GM12878 (cell line): ENCODE measurements around the gene TFF2. TPM values are rescaled to one million over a fixed set of nuclear protein-coding genes. Genes with fewer than 3 reads are reported as not detected.

Experiments used
- ATAC-seq: fragments of 200-7000 bp; cut with Tn5 transposase; 3 replicates; pipeline ENCODE4 v1.9.1; 2020; ENCODE audit warnings: mild to moderate bottlenecking, moderate library complexity
- BruUV-seq: library from RNA; stranded (reverse); fragments of 400-500 nt; replicated peaks from 2 replicates; lab custom pipeline; 2021; lab: Mats Ljungman, UMichigan
- CTCF ChIA-PET: fragments of 300-600 bp; sonication (Branson Sonifier 250); formaldehyde crosslinking; extraction: SDS; loops from one replicate; lab custom pipeline; 2021; ENCODE audit warnings: inconsistent platforms; lab: Yijun Ruan, JAX
- POLR2A ChIA-PET: fragments of 350-600 bp; formaldehyde crosslinking; extraction: SDS; loops from one replicate; lab custom pipeline; 2021; ENCODE audit warnings: inconsistent platforms; lab: Charles Lee
- RAD21 ChIA-PET: fragments of 300-600 bp; sonication (Branson Sonifier 250); formaldehyde crosslinking; loops from one replicate; lab custom pipeline; 2023; ENCODE audit warnings: antibody characterized with exemption; ENCODE audit not compliant: unreplicated experiment; lab: Charles Lee
- SMC1A ChIA-PET: fragments of 300-600 bp; sonication (Branson Sonifier 250); formaldehyde crosslinking; loops from one replicate; lab custom pipeline; 2023; ENCODE audit not compliant: unreplicated experiment, uncharacterized antibody; lab: Charles Lee
- DNase-seq: peaks from one replicate; pipeline ENCODE4 v3.0.0-alpha.2; 2011; ENCODE audit warnings: low read depth, low spot score
- FAIRE-seq: peaks from 3 replicates; lab custom pipeline; 2011; peaks lifted over from hg19 to GRCh38; lab: Jason Lieb, UNC
- H2AFZ ChIP-seq: 2 replicates; pipeline ENCODE4 v1.6.0; 2011; ENCODE audit warnings: low read depth, low read length, control low read depth; ENCODE audit not compliant: control insufficient read depth
- H3K27ac ChIP-seq: 2 replicates; pipeline ENCODE4 v1.5.1; 2011; ENCODE audit warnings: control low read depth; ENCODE audit not compliant: control insufficient read depth, insufficient read depth
- H3K27me3 ChIP-seq, 2 experiments: replicated peaks in 1 of 2; 2 replicates each; pipeline versions ENCODE4 v1.6.0 to v1.6.1; 2011; ENCODE audit warnings: low read length in 1 of 2; ENCODE audit not compliant: control insufficient read depth in 2 of 2, insufficient read depth in 2 of 2
- H3K36me3 ChIP-seq, 2 experiments: 2 replicates each; pipeline ENCODE4 v1.5.1; 2011; ENCODE audit warnings: low read length in 1 of 2; ENCODE audit not compliant: control insufficient read depth in 2 of 2, insufficient read depth in 2 of 2
- H3K4me1 ChIP-seq: 2 replicates; pipeline ENCODE4 v1.6.1; 2011; ENCODE audit warnings: mild to moderate bottlenecking, low read length, moderate library complexity, mixed read lengths; ENCODE audit not compliant: control insufficient read depth, insufficient read depth
- H3K4me2 ChIP-seq: 2 replicates; pipeline ENCODE4 v1.6.0; 2011; ENCODE audit warnings: control low read depth; ENCODE audit not compliant: control insufficient read depth, insufficient read depth
- H3K4me3 ChIP-seq: fragments of 200-600 bp; sonication (generic); 2 replicates; pipeline ENCODE4 v1.5.1; 2016
- H3K79me2 ChIP-seq: 2 replicates; pipeline ENCODE4 v1.6.0; 2011; ENCODE audit warnings: low read length; ENCODE audit not compliant: control insufficient read depth, insufficient read depth
- H3K9ac ChIP-seq: 2 replicates; pipeline ENCODE4 v1.8.0; 2011; ENCODE audit warnings: low read length, control low read depth, mixed read lengths; ENCODE audit not compliant: control insufficient read depth, insufficient read depth
- H3K9me3 ChIP-seq: replicated peaks from 3 replicates; pipeline ENCODE4 v1.5.1; 2011; ENCODE audit warnings: mild to moderate bottlenecking, low read length; ENCODE audit not compliant: control insufficient read depth, insufficient read depth
- H4K20me1 ChIP-seq: 2 replicates; pipeline ENCODE4 v1.6.0; 2011; ENCODE audit not compliant: control insufficient read depth, insufficient read depth
- ATF2 ChIP-seq: IDR thresholded peaks from 2 replicates; pipeline ENCODE4 v1.6.1; 2012; ENCODE audit warnings: low read length, inconsistent platforms
- EED ChIP-seq: sonication (generic); IDR thresholded peaks from 2 replicates; pipeline ENCODE4 v1.6.1; 2016; ENCODE audit warnings: antibody characterized with exemption, low read depth
- IRF4 ChIP-seq: IDR thresholded peaks from 2 replicates; pipeline ENCODE4 v1.6.1; 2011; ENCODE audit warnings: low read depth, low read length
- MLLT1 ChIP-seq: fragments of 450-650 bp; IDR thresholded peaks from 2 replicates; pipeline ENCODE4 v1.6.1; 2016; ENCODE audit warnings: mild to moderate bottlenecking
- NFIC ChIP-seq: IDR thresholded peaks from 2 replicates; pipeline ENCODE4 v1.6.1; 2012; ENCODE audit warnings: low read depth, mild to moderate bottlenecking, inconsistent platforms, low read length, moderate library complexity
- NR2C1 ChIP-seq: fragments of 450-650 bp; IDR thresholded peaks from 2 replicates; pipeline ENCODE4 v1.6.1; 2017; ENCODE audit warnings: antibody characterized with exemption, mild to moderate bottlenecking, moderate library complexity
- POLR2A ChIP-seq: IDR thresholded peaks from 2 replicates; pipeline ENCODE4 v1.6.1; 2011; ENCODE audit warnings: low read depth, mild to moderate bottlenecking, low read length
- RFX5 ChIP-seq: IDR thresholded peaks from 2 replicates; pipeline ENCODE4 v1.6.1; 2011; ENCODE audit warnings: low read depth, low read length, improper control_type of control experiment
- WGBS: methylation state at CpG from one replicate; pipeline ENCODE4 v1.1.6; 2016; ENCODE audit warnings: low lambda C conversion rate; ENCODE audit not compliant: insufficient replicate concordance, insufficient coverage; ENCODE audit errors: missing lambda C conversion rate; 5-methylcytosine and 5-hydroxymethylcytosine counted together
- in situ Hi-C: fragments of 300-500 bp; cut with MboI; formaldehyde crosslinking; loops from 9 replicates; pipeline ENCODE4 v1.14.3; 2018; ENCODE audit warnings: mixed read lengths
- intact Hi-C: fragments of 100-400 bp; cut with micrococcal nuclease; formaldehyde crosslinking; loops from one replicate; pipeline ENCODE4 v1.14.2; 2022; ENCODE audit not compliant: unreplicated experiment
- polyA plus RNA-seq, 11 experiments: library from polyadenylated mRNA; depleted of rRNA in 4 of 11; unstranded in 6 of 11; stranded (reverse) in 5 of 11; fragments of >200 nt; fragmentation: Nextera tagmentation in 4 of 11; fragmentation: Illumina TruSeq in 1 of 11; extraction: Ambion mirVana in 4 of 11; extraction: Trizol in 1 of 11; gene quantifications; 1 replicate in 1 of 11; 2 replicates in 10 of 11; pipeline versions ENCODE4 v1.2.1 to v1.2.3, GENCODE V29; 2011 to 2016; ENCODE audit warnings: inconsistent platforms in 2 of 11, missing spikeins in 2 of 11, low read depth in 1 of 11
- total RNA-seq, 4 experiments: library from RNA; depleted of rRNA in 3 of 4; stranded (reverse); fragments of >200 nt in 3 of 4; fragmentation: Illumina TruSeq in 1 of 4; extraction: Trizol in 1 of 4; gene quantifications; 2 replicates each; pipeline versions ENCODE4 v1.2.1 to v1.2.3, GENCODE V29; 2013 to 2021
- TF ChIP-seq, protein P1 (sequence below): IDR thresholded peaks from 2 replicates; pipeline ENCODE4 v1.6.1; 2012; ENCODE audit warnings: improper control_type of control experiment, low read depth, low read length; ENCODE audit not compliant: insufficient replicate concordance
- TF ChIP-seq, protein P2 (sequence below): fragments of 450-650 bp; formaldehyde crosslinking; IDR thresholded peaks from 2 replicates; pipeline ENCODE4 v1.5.0; 2022; ENCODE audit warnings: mild to moderate bottlenecking, missing genetic modification characterization

Gene TFF2
- total and polyA plus RNA-seq, 10 of the 15 experiments (the other 5 are each of a cell fraction or from before 2014, with no cell fraction given), result 0.56 TPM; not detected in 9

- RAD21 ChIA-PET, result interaction anchor here (1.5 to 1.6 kb wide), 2 partner anchors 32 to 34 kb away, joined by 3 to 5 read pairs; no protein-coding TSS in a partner anchor
- ATAC-seq, result peak; percentile 48
- Histone ChIP-seq H3K4me1 (peaks cover 63% of the 10 kb centered on the region), H3K4me3 (peak overlapping the region; percentile 26; the same call in 1 of the 2 replicates), H3K27ac (peak overlapping the region; percentile 10; the same call in 1 of the 2 replicates), H3K4me2 (peak overlapping the region; percentile 53; the same call in 1 of the 2 replicates), H3K9ac (0 out of 2 replicates have a peak overlapping the region, but pooled peaks have one; percentile 24), H4K20me1 (no peaks in the 10 kb centered on the region), H3K79me2 (peaks cover 9% of the 10 kb centered on the region), H3K36me3 (no peaks in the 10 kb centered on the region), H3K9me3 (no peaks in the 10 kb centered on the region), H2AFZ (no peak overlapping the region; the same call in 1 of the 2 replicates), H3K27me3 (no peaks in the 10 kb centered on the region)
- WGBS, result 78% methylated on average over 20 of the region's 20 CpGs
- SMC1A ChIA-PET, result interaction anchor here (1.1 to 1.3 kb wide), 3 partner anchors 23 to 79 kb away, joined by 3 to 9 read pairs (median 3); no protein-coding TSS in a partner anchor
- CTCF ChIA-PET, result interaction anchor here (1.0 to 1.3 kb wide), 2 partner anchors 11 to 34 kb away, joined by 4 to 8 read pairs; no protein-coding TSS in a partner anchor
- no TSS peak for BruUV-seq
- no peak for DNase-seq
- POLR2A ChIA-PET, result interaction anchor here (1.4 kb wide), 1 partner anchor 32 kb away, joined by 4 read pairs; no protein-coding TSS in a partner anchor
- no peak for FAIRE-seq
- intact Hi-C loops, result no loop called here
- in situ Hi-C loops, result no loop called here
- TF ChIP-seq, protein P1, sequence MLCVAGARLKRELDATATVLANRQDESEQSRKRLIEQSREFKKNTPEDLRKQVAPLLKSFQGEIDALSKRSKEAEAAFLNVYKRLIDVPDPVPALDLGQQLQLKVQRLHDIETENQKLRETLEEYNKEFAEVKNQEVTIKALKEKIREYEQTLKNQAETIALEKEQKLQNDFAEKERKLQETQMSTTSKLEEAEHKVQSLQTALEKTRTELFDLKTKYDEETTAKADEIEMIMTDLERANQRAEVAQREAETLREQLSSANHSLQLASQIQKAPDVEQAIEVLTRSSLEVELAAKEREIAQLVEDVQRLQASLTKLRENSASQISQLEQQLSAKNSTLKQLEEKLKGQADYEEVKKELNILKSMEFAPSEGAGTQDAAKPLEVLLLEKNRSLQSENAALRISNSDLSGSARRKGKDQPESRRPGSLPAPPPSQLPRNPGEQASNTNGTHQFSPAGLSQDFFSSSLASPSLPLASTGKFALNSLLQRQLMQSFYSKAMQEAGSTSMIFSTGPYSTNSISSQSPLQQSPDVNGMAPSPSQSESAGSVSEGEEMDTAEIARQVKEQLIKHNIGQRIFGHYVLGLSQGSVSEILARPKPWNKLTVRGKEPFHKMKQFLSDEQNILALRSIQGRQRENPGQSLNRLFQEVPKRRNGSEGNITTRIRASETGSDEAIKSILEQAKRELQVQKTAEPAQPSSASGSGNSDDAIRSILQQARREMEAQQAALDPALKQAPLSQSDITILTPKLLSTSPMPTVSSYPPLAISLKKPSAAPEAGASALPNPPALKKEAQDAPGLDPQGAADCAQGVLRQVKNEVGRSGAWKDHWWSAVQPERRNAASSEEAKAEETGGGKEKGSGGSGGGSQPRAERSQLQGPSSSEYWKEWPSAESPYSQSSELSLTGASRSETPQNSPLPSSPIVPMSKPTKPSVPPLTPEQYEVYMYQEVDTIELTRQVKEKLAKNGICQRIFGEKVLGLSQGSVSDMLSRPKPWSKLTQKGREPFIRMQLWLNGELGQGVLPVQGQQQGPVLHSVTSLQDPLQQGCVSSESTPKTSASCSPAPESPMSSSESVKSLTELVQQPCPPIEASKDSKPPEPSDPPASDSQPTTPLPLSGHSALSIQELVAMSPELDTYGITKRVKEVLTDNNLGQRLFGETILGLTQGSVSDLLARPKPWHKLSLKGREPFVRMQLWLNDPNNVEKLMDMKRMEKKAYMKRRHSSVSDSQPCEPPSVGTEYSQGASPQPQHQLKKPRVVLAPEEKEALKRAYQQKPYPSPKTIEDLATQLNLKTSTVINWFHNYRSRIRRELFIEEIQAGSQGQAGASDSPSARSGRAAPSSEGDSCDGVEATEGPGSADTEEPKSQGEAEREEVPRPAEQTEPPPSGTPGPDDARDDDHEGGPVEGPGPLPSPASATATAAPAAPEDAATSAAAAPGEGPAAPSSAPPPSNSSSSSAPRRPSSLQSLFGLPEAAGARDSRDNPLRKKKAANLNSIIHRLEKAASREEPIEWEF, result no peak
- TF ChIP-seq EED, result 0 out of 2 replicates have a peak, but pooled peaks have one; percentile 25
- TF ChIP-seq MLLT1, result 0 out of 2 replicates have a peak, but pooled peaks have one; percentile 21
- no peak for TF ChIP-seq NFIC
- 0 out of 2 replicates have a peak, but pooled peaks have one; percentile 12 for TF ChIP-seq IRF4
- no peak for TF ChIP-seq NR2C1
- no peak for TF ChIP-seq RFX5
- TF ChIP-seq POLR2A, result peak; percentile 32; the same call in 1 of the 2 replicates
- TF ChIP-seq ATF2, result no peak
- TF ChIP-seq, protein P2, sequence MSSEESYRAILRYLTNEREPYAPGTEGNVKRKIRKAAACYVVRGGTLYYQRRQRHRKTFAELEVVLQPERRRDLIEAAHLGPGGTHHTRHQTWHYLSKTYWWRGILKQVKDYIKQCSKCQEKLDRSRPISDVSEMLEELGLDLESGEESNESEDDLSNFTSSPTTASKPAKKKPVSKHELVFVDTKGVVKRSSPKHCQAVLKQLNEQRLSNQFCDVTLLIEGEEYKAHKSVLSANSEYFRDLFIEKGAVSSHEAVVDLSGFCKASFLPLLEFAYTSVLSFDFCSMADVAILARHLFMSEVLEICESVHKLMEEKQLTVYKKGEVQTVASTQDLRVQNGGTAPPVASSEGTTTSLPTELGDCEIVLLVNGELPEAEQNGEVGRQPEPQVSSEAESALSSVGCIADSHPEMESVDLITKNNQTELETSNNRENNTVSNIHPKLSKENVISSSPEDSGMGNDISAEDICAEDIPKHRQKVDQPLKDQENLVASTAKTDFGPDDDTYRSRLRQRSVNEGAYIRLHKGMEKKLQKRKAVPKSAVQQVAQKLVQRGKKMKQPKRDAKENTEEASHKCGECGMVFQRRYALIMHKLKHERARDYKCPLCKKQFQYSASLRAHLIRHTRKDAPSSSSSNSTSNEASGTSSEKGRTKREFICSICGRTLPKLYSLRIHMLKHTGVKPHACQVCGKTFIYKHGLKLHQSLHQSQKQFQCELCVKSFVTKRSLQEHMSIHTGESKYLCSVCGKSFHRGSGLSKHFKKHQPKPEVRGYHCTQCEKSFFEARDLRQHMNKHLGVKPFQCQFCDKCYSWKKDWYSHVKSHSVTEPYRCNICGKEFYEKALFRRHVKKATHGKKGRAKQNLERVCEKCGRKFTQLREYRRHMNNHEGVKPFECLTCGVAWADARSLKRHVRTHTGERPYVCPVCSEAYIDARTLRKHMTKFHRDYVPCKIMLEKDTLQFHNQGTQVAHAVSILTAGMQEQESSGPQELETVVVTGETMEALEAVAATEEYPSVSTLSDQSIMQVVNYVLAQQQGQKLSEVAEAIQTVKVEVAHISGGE, result peak; percentile 73
Observed at GRCh38 chr21:42388740-42389448, 38.1 kb upstream of the TFF2 start.
